DMS114 treated with DMSO at 0.1 percent for 48 hours (cell line): ENCODE data around the gene UCHL1.
"Not testable (repeated sequence)": the region's sequence is repeated elsewhere in the genome, so short reads cannot be mapped to it uniquely, and the experiment has no call there.

Source experiments
- DNase-seq: peaks from one replicate; lab custom pipeline; 2025; ENCODE audit not compliant: unreplicated experiment; lab: John Stamatoyannopoulos, UW

UCHL1 gene

GRCh38 chr4:41287852-41288251 is 31.1 kb downstream of the UCHL1 start:
- DNase-seq, result no peak

- no peak for DNase-seq
Measured at GRCh38 chr4:41288254-41288653, 31.5 kb downstream of the UCHL1 start.

GRCh38 chr4:41290479-41290878 is 33.8 kb downstream of the UCHL1 start:
- DNase-seq, result no peak

GRCh38 chr4:41294445-41295062 is 37.8 kb downstream of the UCHL1 start:
- no peak for DNase-seq

GRCh38 chr4:41296995-41297394 is 40.3 kb downstream of the UCHL1 start:
- no peak for DNase-seq

- no peak for DNase-seq
Measured at GRCh38 chr4:41297832-41298231, 41.1 kb downstream of the UCHL1 start.

GRCh38 chr4:41299486-41299885 is 42.8 kb downstream of the UCHL1 start:
- no peak for DNase-seq

GRCh38 chr4:41301137-41301536 is 44.4 kb downstream of the UCHL1 start:
- DNase-seq, result no peak

GRCh38 chr4:41303372-41304118 is 46.8 kb downstream of the UCHL1 start:
- DNase-seq, result no peak

- DNase-seq, result no peak
Measured at GRCh38 chr4:41304221-41304620, 47.5 kb downstream of the UCHL1 start.

GRCh38 chr4:41305476-41305875 is 48.7 kb downstream of the UCHL1 start:
- no peak for DNase-seq

GRCh38 chr4:41307638-41308037 is 50.9 kb downstream of the UCHL1 start:
- no peak for DNase-seq

- no peak for DNase-seq
Measured at GRCh38 chr4:41308398-41308797, 51.7 kb downstream of the UCHL1 start.

GRCh38 chr4:41315426-41315825 is 58.7 kb downstream of the UCHL1 start:
- not testable (repeated sequence) for DNase-seq

GRCh38 chr4:41315862-41316261 is 59.1 kb downstream of the UCHL1 start:
- DNase-seq, result no peak
